ENCODE results near the gene RUNX3. TPM values are rescaled to one million over a fixed set of nuclear protein-coding genes. Genes with fewer than 3 reads are reported as not detected.

The RUNX3 gene
- total RNA-seq, 1 experiment from 2014 or later = 0.33 TPM

- Histone ChIP-seq H3K79me1 (ENCODE audit: insufficient read depth, low read depth, low read length, poor library complexity, severe bottlenecking) (no peaks in the 10 kb centered on the region), H3K9me3 (ENCODE audit: control insufficient read depth, low read depth, low read length) (no peaks in the 10 kb centered on the region), H2AK5ac (ENCODE audit: insufficient read length, low read length) (no peak overlapping the region), H3K14ac (ENCODE audit: insufficient read depth, low read length) (no peak overlapping the region), H2BK5ac (ENCODE audit: insufficient read length, low read length) (no peak overlapping the region), H4K20me1 (ENCODE audit: control insufficient read depth, insufficient read depth, insufficient read length) (no peaks in the 10 kb centered on the region), H3K9ac (ENCODE audit: extremely low read depth, insufficient read length, low read length) (no peak overlapping the region), H2AFZ (ENCODE audit: low read length) (no peak overlapping the region), H2BK12ac (ENCODE audit: insufficient read length, low read depth, low read length) (no peak overlapping the region), H2BK120ac (ENCODE audit: low read depth, low read length, poor library complexity, severe bottlenecking) (no peak overlapping the region), H3K4me2 (ENCODE audit: insufficient read depth, insufficient read length, low read length) (no peak overlapping the region), H3K18ac (ENCODE audit: insufficient read length, low read depth, low read length) (no peak overlapping the region), H3K23me2 (ENCODE audit: insufficient read length, low read depth, low read length, poor library complexity, severe bottlenecking) (no peaks in the 10 kb centered on the region), H4K5ac (ENCODE audit: insufficient read length, low read depth, low read length) (no peak overlapping the region), H3T11ph (ENCODE audit: low read length) (no peak overlapping the region), H4K8ac (replicated peaks; ENCODE audit: insufficient read length, low read depth, low read length) (no peak overlapping the region), H3K23ac (ENCODE audit: insufficient read length, low read depth, low read length) (no peak overlapping the region), H3K79me2 (ENCODE audit: insufficient read depth, low read length) (no peaks in the 10 kb centered on the region), H3K4me1 (ENCODE audit: insufficient read depth, low read length) (no peaks in the 10 kb centered on the region), H2BK15ac (ENCODE audit: low read depth, low read length) (no peak overlapping the region), H3K56ac (ENCODE audit: insufficient read length, low read depth, low read length) (no peak overlapping the region), H3K27ac (ENCODE audit: insufficient read length, low read depth, low read length) (no peak overlapping the region), H3K27me3 (ENCODE audit: insufficient read depth, low read length) (no peaks in the 10 kb centered on the region), H2BK20ac (ENCODE audit: low read depth, low read length, poor library complexity, severe bottlenecking) (no peak overlapping the region), H3K4ac (ENCODE audit: low read depth, low read length) (no peak overlapping the region), H4K91ac (ENCODE audit: insufficient read length, low read depth, low read length) (no peak overlapping the region)
- Mint-ChIP-seq H3K9me3 (peaks cover 2 to 7% of the 10 kb centered on the region in 2 experiments; a peak in 3 of 5 replicates), H3K27me3 (ENCODE audit: low read depth) (peaks cover 15% of the 10 kb centered on the region), H3K36me3 (ENCODE audit: insufficient read depth in 1 of 3, low read depth in 3 of 3) (no peaks in the 10 kb centered on the region; a peak in 1 of 7 replicates), H3K4me1 (no peaks in the 10 kb centered on the region), H3K27ac (no peak overlapping the region), H3K4me3 (no peak overlapping the region)
- no peak for DNase-seq
- TF ChIP-seq CTCF (conservative IDR thresholded peaks at IDR 0.05) = no peak
Measured at GRCh38 chr1:24884751-24885150, 45.3 kb downstream of the RUNX3 start.

Measured in H9 (cell line).